H1 (cell line): ENCODE results near the gene HIPK2. TPM values are rescaled to one million over a fixed set of nuclear protein-coding genes. Genes with fewer than 3 reads are reported as not detected.

Experiments
- CHD2 ChIP-seq: IDR thresholded peaks from 2 replicates; pipeline ENCODE4 v1.6.1; 2012; ENCODE audit warnings: low read length, improper control_type of control experiment
- CREB1 ChIP-seq: IDR thresholded peaks from 2 replicates; pipeline ENCODE4 v1.6.1; 2012; ENCODE audit warnings: inconsistent platforms
- GTF2F1 ChIP-seq: IDR thresholded peaks from 2 replicates; pipeline ENCODE4 v1.6.1; 2012; ENCODE audit warnings: low read depth, low read length, improper control_type of control experiment, borderline replicate concordance
- SIN3A ChIP-seq, 2 experiments: IDR thresholded peaks in 1 of 2; conservative IDR thresholded peaks in 1 of 2; 2 replicates each; pipeline ENCODE4 v1.6.1; 2011 to 2012; ENCODE audit warnings: low read length in 2 of 2, improper control_type of control experiment in 1 of 2, low read depth in 1 of 2, mild to moderate bottlenecking in 1 of 2
- polyA plus RNA-seq, 7 experiments: library from polyadenylated mRNA; depleted of rRNA in 3 of 7; stranded (reverse) in 5 of 7; unstranded in 2 of 7; fragments of >200 nt in 5 of 7; fragments of 200-250 nt in 2 of 7; gene quantifications; 1 replicate in 5 of 7; 2 replicates in 1 of 7; 4 replicates in 1 of 7; pipeline versions ENCODE4 v1.2.1 to v1.2.3, GENCODE V29; 2011 to 2013; ENCODE audit warnings: missing spikeins in 2 of 7, mixed read lengths in 2 of 7
- total RNA-seq: library from RNA; stranded (reverse); fragmentation: NEBNext Ultra II Directional; extraction: Animal tissue kit (Norgen Biotek cat#: 25700); gene quantifications from 2 replicates; pipeline ENCODE4 v1.2.1, GENCODE V29; 2021

HIPK2 gene
- total and polyA plus RNA-seq, 2 of the 8 experiments (the other 6 are each of a cell fraction or from before 2014, with no cell fraction given): 8.3 to 24.3 TPM

DNA sequence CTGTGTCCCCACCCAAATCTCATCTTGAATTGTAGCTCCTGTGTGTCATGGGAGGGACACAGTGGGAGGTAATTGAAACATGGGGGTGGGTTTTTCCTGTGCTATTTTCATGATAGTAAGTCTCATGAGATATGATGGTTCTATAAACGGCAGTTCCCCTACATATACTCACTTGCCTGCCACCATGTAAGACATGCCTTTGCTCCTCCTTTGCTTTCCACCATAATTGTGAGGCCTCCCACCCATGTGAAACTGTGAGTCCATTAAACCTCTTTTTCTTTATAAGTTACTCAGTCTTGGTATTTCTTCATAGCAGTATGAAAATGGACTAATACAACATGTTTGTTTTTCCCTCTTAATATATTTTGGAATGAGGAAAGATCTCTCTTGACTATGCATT, 26.8 kb upstream of the HIPK2 start (continued):
- TF ChIP-seq GTF2F1 (no peak), SIN3A (conservative IDR thresholded peaks at IDR 0.05 in 1 of 2, IDR thresholded peaks at IDR 0.05 in 1 of 2; ENCODE audit: low read depth in 1 of 2, low read length in 2 of 2) (no peak), CHD2 (no peak), CREB1 (no peak)
